GM23338 (cell line): ENCODE measurements around the gene RHBDD1. TPM values are rescaled to one million over a fixed set of nuclear protein-coding genes. Genes with fewer than 3 reads are reported as not detected.

ENCODE experiments used
- ATAC-seq: fragments of 200-7000 bp; cut with Tn5 transposase; 3 replicates; pipeline ENCODE4 v1.9.1; 2020
- DNase-seq: peaks from one replicate; pipeline ENCODE4 v3.0.0-alpha.2; 2015; ENCODE audit warnings: low spot score
- H2AFZ ChIP-seq: fragments of 200-600 bp; sonication (generic); 2 replicates; pipeline ENCODE4 v1.8.0; 2016; ENCODE audit warnings: antibody characterized with exemption, mild to moderate bottlenecking, moderate library complexity
- H3F3A ChIP-seq: fragments of 200-600 bp; sonication (generic); replicated peaks from 2 replicates; pipeline ENCODE4 v1.8.0; 2017; ENCODE audit warnings: antibody characterized with exemption, mixed run types, low read depth
- H3K27ac ChIP-seq: fragments of 200-600 bp; sonication (generic); 2 replicates; pipeline ENCODE4 v1.6.1; 2016; ENCODE audit warnings: low read depth
- H3K27me3 ChIP-seq: fragments of 200-600 bp; sonication (generic); 2 replicates; pipeline ENCODE4 v1.8.0; 2016; ENCODE audit warnings: mild to moderate bottlenecking, mixed run types, moderate library complexity; ENCODE audit not compliant: insufficient read depth
- H3K36me3 ChIP-seq: fragments of 200-600 bp; sonication (generic); 2 replicates; pipeline ENCODE4 v1.8.0; 2016; ENCODE audit warnings: mild to moderate bottlenecking; ENCODE audit not compliant: insufficient read depth
- H3K4me1 ChIP-seq: fragments of 200-600 bp; sonication (generic); 2 replicates; pipeline ENCODE4 v1.8.0; 2016; ENCODE audit warnings: mild to moderate bottlenecking, moderate library complexity; ENCODE audit not compliant: insufficient read depth
- H3K4me2 ChIP-seq: fragments of 200-600 bp; sonication (generic); 2 replicates; pipeline ENCODE4 v1.7.1; 2017; ENCODE audit warnings: mixed run types
- H3K4me3 ChIP-seq: fragments of 200-600 bp; sonication (generic); 2 replicates; pipeline ENCODE4 v1.6.1; 2016; ENCODE audit warnings: mixed run types
- H3K79me2 ChIP-seq: fragments of 200-600 bp; sonication (generic); replicated peaks from 2 replicates; pipeline ENCODE4 v1.8.0; 2017; ENCODE audit warnings: mild to moderate bottlenecking; ENCODE audit not compliant: insufficient read depth
- H3K9me2 ChIP-seq: fragments of 200-600 bp; sonication (generic); 2 replicates; pipeline ENCODE4 v1.8.0; 2017; ENCODE audit not compliant: insufficient read depth
- H4K20me1 ChIP-seq: fragments of 200-600 bp; sonication (generic); replicated peaks from 2 replicates; pipeline ENCODE4 v1.8.0; 2017; ENCODE audit warnings: mild to moderate bottlenecking; ENCODE audit not compliant: insufficient read depth
- H3K27ac Mint-ChIP-seq: 2 replicates; pipeline ENCODE4 v1.8.0; 2020; ENCODE audit warnings: inconsistent platforms, mild to moderate bottlenecking, moderate library complexity, mixed read lengths
- H3K27me3 Mint-ChIP-seq: 3 replicates; pipeline ENCODE4 v1.8.0; 2022; ENCODE audit warnings: low read depth, mild to moderate bottlenecking, moderate library complexity, mixed read lengths, inconsistent platforms; ENCODE audit not compliant: insufficient read depth, poor library complexity
- H3K36me3 Mint-ChIP-seq: 3 replicates; pipeline ENCODE4 v1.8.0; 2021; ENCODE audit warnings: low read depth, mild to moderate bottlenecking, inconsistent platforms, moderate library complexity, mixed read lengths
- H3K4me1 Mint-ChIP-seq: 3 replicates; pipeline ENCODE4 v1.8.0; 2020; ENCODE audit warnings: mild to moderate bottlenecking, inconsistent platforms, mixed read lengths
- H3K4me3 Mint-ChIP-seq: 3 replicates; pipeline ENCODE4 v1.8.0; 2021; ENCODE audit warnings: moderate library complexity, mild to moderate bottlenecking, inconsistent platforms, mixed read lengths
- H3K9me3 Mint-ChIP-seq: 3 replicates; pipeline ENCODE4 v1.8.0; 2020; ENCODE audit warnings: moderate library complexity, mild to moderate bottlenecking, inconsistent platforms, mixed read lengths
- CREB1 ChIP-seq: fragments of 250-450 bp; sonication (Bioruptor Pico); IDR thresholded peaks from 2 replicates; pipeline ENCODE4 v1.5.0; 2020; ENCODE audit warnings: low read depth, mild to moderate bottlenecking, moderate library complexity
- CTCF ChIP-seq, 2 experiments: fragments of 200-600 bp in 1 of 2; sonication (generic) in 1 of 2; conservative IDR thresholded peaks; 2 replicates each; pipeline versions ENCODE4 v1.5.1 to v1.6.1; 2016 to 2017; ENCODE audit warnings: antibody characterized with exemption in 2 of 2, low read depth in 2 of 2, mild to moderate bottlenecking in 2 of 2, moderate library complexity in 1 of 2
- EZH2 ChIP-seq: fragments of 200-600 bp; sonication (generic); IDR thresholded peaks from one replicate; pipeline ENCODE4 v1.8.0; 2017; ENCODE audit warnings: antibody characterized with exemption, mild to moderate bottlenecking, low read depth; ENCODE audit not compliant: unreplicated experiment
- EZH2phosphoT487 ChIP-seq: fragments of 200-600 bp; sonication (generic); IDR thresholded peaks from one replicate; pipeline ENCODE4 v1.8.1; 2018; ENCODE audit warnings: antibody characterized with exemption; ENCODE audit not compliant: unreplicated experiment
- JUNB ChIP-seq: IDR thresholded peaks from one replicate; pipeline ENCODE4 v1.6.1; 2016; ENCODE audit warnings: antibody characterized with exemption; ENCODE audit not compliant: unreplicated experiment
- NANOG ChIP-seq: IDR thresholded peaks from 2 replicates; pipeline ENCODE4 v1.6.1; 2016; ENCODE audit warnings: antibody characterized with exemption, borderline replicate concordance
- POLR2AphosphoS5 ChIP-seq: IDR thresholded peaks from 2 replicates; pipeline ENCODE4 v1.6.1; 2016; ENCODE audit warnings: antibody characterized with exemption, low read depth
- STAT1 ChIP-seq: IDR thresholded peaks from one replicate; pipeline ENCODE4 v1.6.1; 2016; ENCODE audit warnings: antibody characterized with exemption; ENCODE audit not compliant: unreplicated experiment
- ZNF114 ChIP-seq: fragments of 250-450 bp; sonication (Bioruptor Pico); IDR thresholded peaks from 2 replicates; pipeline ENCODE4 v1.5.0; 2020; ENCODE audit warnings: mild to moderate bottlenecking, moderate library complexity
- ZNF462 ChIP-seq: fragments of 250-450 bp; sonication (Bioruptor Pico); IDR thresholded peaks from 2 replicates; pipeline ENCODE4 v1.5.0; 2020; ENCODE audit warnings: mild to moderate bottlenecking, moderate library complexity
- polyA plus RNA-seq: library from polyadenylated mRNA; unstranded; fragments of >200 nt; fragmentation: Nextera tagmentation; extraction: Ambion mirVana; gene quantifications from 2 replicates; pipeline ENCODE4 v1.2.1, GENCODE V29; 2016
- total RNA-seq: library from RNA; depleted of rRNA; stranded (reverse); fragments of >200 nt; shearing (Covaris generic); gene quantifications from 2 replicates; pipeline ENCODE4 v1.2.3, GENCODE V29; 2014

RHBDD1 gene
- total and polyA plus RNA-seq, 2 experiments from 2014 or later, result 7.3 to 13.0 TPM

DNA sequence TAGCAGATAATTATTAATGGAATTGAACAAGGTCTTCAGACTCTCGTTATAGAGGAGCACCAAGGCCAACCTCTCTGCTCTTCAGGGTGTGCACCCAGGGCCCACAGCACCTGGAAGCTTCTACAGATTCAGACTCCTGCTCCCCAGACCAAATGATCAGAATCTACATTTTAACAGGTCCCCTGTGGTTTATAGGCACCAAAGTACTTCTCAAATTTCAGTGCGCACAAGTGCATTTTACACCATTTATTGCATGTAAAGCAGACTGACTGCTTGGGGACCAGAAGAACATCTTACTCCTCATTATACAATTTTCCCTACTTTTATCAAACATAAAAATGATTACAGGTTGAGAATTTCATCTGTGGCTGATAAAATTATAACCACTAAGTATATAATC is 164.3 kb downstream of the RHBDD1 start:
- Histone ChIP-seq H3K36me3 (no peaks in the 10 kb centered on the region), H3K4me2 (no peak overlapping the region), H3K4me1 (no peaks in the 10 kb centered on the region), H3K9me2 (peaks cover 3% of the 10 kb centered on the region; the same call in 1 of the 2 replicates), H3K27ac (no peak overlapping the region), H3K27me3 (no peaks in the 10 kb centered on the region), H3K79me2 (no peaks in the 10 kb centered on the region), H2AFZ (no peak overlapping the region), H4K20me1 (no peaks in the 10 kb centered on the region; the same call in 1 of the 2 replicates), H3F3A (no peaks in the 10 kb centered on the region), H3K4me3 (no peak overlapping the region)
- Mint-ChIP-seq H3K4me3 (no peak overlapping the region), H3K27me3 (peaks cover 5% of the 10 kb centered on the region), H3K27ac (no peak overlapping the region), H3K9me3 (peaks cover 5% of the 10 kb centered on the region), H3K4me1 (no peaks in the 10 kb centered on the region), H3K36me3 (peaks cover 13% of the 10 kb centered on the region; the same call in 2 of the 3 replicates)
- DNase-seq (no peak), ATAC-seq (no peak)
- TF ChIP-seq NANOG (no peak), CTCF (conservative IDR thresholded peaks at IDR 0.05; ENCODE audit: low read depth in 2 of 2) (no peak)

- no peak for DNase-seq
- Mint-ChIP-seq H3K27me3 (peaks cover 2% of the 10 kb centered on the region), H3K36me3 (peaks cover 13% of the 10 kb centered on the region; the same call in 2 of the 3 replicates), H3K9me3 (peaks cover 5% of the 10 kb centered on the region), H3K4me1 (no peaks in the 10 kb centered on the region; the same call in 2 of the 3 replicates), H3K4me3 (no peak overlapping the region), H3K27ac (peak overlapping the region; percentile 63)
- no peaks in the 10 kb centered on the region for H3F3A ChIP-seq
- H3K27ac ChIP-seq, result no peak overlapping the region
- H3K36me3 ChIP-seq, result no peaks in the 10 kb centered on the region
- no peak for ATAC-seq
- no peaks in the 10 kb centered on the region for H3K27me3 ChIP-seq
- H3K9me2 ChIP-seq, result peaks cover 3% of the 10 kb centered on the region; the same call in 1 of the 2 replicates
- H3K79me2 ChIP-seq, result no peaks in the 10 kb centered on the region
- H2AFZ ChIP-seq, result no peak overlapping the region
- no peaks in the 10 kb centered on the region for H3K4me1 ChIP-seq
- TF ChIP-seq CTCF (conservative IDR thresholded peaks at IDR 0.05; ENCODE audit: low read depth in 2 of 2), result no peak
- no peak for TF ChIP-seq EZH2
- TF ChIP-seq STAT1, result no peak
- TF ChIP-seq ZNF462, result no peak
- no peak for TF ChIP-seq JUNB
- no peak for TF ChIP-seq ZNF114 (CRISPR knock-in tag)
- no peak for TF ChIP-seq EZH2phosphoT487
- TF ChIP-seq CREB1, result no peak
- no peak for TF ChIP-seq POLR2AphosphoS5
- no peaks in the 10 kb centered on the region for H4K20me1 ChIP-seq
- no peak overlapping the region for H3K4me2 ChIP-seq
- no peak overlapping the region for H3K4me3 ChIP-seq
These were observed 168.6 kb downstream of the RHBDD1 start for GRCh38 chr2:227004482-227004881.
